HFF-Myc (cell line): ENCODE data around the gene ATF6.

Experiments
- DNase-seq: peaks from one replicate; pipeline ENCODE4 v3.0.0-alpha.2; 2011; ENCODE audit warnings: low read depth; ENCODE audit errors: extremely low read depth
- H3K4me3 ChIP-seq: replicated peaks from 2 replicates; pipeline ENCODE4 v1.5.1; 2011; ENCODE audit warnings: low read depth, mild to moderate bottlenecking, control low read depth, low read length
- CTCF ChIP-seq: IDR thresholded peaks from 2 replicates; pipeline ENCODE4 v1.5.1; 2012; ENCODE audit warnings: mild to moderate bottlenecking, low read depth, low read length, control low read depth; ENCODE audit errors: missing control alignments

ATF6 gene

DNA sequence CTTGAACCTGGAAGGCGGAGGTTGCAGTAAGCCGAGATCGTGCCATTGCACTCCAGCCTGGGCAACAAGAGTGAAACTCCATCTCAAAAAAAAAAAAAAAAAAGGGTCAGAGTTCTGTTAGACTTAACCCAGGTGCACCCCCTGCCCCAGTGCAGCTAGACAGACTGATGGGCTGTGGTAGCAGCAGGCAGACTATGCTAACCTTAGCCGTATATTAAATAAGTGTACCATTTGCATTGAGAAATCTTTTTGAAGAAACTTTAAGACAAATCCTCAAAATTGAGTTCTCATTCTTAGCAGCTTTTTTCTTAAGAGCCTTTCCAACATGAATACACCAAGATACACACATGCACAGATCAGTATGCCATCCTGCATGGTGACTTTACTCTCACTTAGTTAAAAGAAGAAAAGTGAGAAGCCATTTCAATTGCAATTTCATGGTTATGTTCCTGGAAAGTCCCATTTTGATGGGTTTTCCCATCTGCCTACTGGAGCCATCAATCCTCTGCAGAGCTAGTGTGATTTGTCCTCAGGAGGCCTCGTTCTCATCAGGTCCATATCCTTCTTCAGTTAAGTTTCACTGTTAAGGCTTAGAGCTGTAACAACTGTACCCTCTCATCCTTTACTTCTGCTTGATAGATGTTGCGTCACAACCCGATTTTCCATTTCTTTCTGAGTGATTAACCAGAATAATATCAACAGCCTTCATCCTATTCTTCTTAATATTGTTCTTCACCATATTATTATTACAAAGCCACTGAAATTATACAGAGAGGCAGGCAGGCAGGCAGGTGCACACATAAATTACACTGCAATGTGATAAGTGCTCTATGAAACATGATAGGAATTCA, 37.5 kb upstream of the ATF6 start:
- TF ChIP-seq CTCF: no peak
- no peak for DNase-seq
- no peak overlapping the region for H3K4me3 ChIP-seq

- DNase-seq: no peak
- no peak for TF ChIP-seq CTCF
Measured at GRCh38 chr1:161730050-161730564, 36.0 kb upstream of the ATF6 start.

GRCh38 chr1:161731241-161731640, 34.9 kb upstream of the ATF6 start:
- no peak overlapping the region for H3K4me3 ChIP-seq
- DNase-seq: no peak
- TF ChIP-seq CTCF: no peak

More at GRCh38 chr1:161730050-161730564, 36.0 kb upstream of the ATF6 start:
- H3K4me3 ChIP-seq: no peak overlapping the region

DNA sequence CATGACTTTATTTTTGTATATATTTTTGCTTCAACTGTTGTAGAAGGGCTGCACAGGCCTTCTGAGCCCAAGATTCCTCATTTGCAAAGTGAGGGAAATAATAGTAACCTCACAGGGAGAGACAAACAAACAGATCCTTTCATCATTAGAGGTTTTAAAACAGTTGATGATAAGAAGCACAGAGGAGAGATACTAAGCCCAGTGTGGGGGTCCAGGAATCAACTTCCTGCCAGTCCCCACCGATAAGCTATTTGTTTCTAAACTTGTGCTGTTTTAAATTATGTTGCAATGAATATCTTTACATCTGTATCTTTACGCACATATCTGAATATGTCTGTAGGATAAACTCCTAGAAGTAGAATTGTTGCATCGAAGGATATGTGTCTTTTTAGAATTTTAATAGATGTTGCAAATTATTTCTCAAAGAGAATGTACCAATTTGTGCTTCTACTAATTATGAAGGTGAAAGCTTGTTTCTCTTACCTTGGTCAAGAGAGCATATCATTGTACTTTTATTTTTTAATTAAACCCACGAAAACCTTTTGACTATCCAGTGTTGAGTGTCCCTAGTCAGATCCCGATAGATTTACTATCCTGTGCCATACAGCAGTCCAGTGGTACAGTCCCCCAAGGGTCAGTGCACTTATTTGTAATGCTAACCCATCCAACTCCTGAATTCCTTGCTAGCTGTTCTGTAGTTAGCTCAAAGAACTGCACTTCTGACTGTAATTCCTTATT, 34.0 kb upstream of the ATF6 start:
- no peak overlapping the region for H3K4me3 ChIP-seq
- no peak for DNase-seq
- no peak for TF ChIP-seq CTCF

DNA sequence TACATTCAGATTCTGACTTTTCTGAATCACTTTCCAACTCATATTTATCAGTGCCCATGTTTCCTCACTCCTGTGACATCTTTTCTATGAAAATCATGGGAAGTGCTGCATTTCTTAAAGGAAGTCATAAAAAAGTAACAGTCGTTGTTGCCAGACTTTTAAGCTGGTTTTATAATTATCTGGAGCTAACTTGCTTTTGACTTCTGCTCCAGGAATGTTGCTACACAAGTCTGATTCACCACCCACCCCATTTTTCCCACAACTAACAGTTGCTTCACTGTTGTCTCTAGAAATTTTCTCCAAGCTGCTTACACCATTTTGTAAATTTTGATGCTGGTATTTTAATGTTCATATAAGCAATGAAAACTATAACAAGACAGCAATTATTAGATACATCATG, 32.6 kb upstream of the ATF6 start:
- H3K4me3 ChIP-seq: no peak overlapping the region
- TF ChIP-seq CTCF: no peak
- no peak for DNase-seq

DNA sequence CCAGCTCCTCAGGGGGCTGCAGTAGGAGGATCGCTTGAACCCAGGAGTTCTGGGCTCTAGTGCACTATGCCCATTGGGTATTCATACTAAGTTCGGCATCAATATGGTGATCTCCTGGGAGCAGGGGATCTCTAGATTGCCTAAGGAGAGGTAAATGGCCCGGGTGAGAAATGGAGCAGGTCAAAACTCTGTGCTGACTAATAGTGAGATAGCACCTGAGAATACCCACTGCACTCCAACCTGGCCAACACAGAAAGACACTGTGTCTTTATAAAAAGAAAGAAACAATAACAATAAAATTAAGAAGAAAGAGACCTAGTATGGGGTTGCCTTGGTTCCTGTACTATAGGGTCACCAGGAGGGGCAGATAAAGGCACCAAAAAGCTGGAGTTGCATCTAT, 30.3 kb upstream of the ATF6 start:
- DNase-seq: no peak
- TF ChIP-seq CTCF: no peak
- H3K4me3 ChIP-seq: no peak overlapping the region
